Erythroblast (primary cell): ENCODE measurements around the gene TACR2.

Experiments used
- GATA1 ChIP-seq: IDR thresholded peaks from 2 replicates; pipeline ENCODE4 v1.6.1; 2011; ENCODE audit warnings: low read depth, mild to moderate bottlenecking, control low read depth, low read length, moderate library complexity
- POLR2A ChIP-seq: IDR thresholded peaks from 2 replicates; pipeline ENCODE4 v1.6.1; 2011; ENCODE audit warnings: mild to moderate bottlenecking, low read length

DNA sequence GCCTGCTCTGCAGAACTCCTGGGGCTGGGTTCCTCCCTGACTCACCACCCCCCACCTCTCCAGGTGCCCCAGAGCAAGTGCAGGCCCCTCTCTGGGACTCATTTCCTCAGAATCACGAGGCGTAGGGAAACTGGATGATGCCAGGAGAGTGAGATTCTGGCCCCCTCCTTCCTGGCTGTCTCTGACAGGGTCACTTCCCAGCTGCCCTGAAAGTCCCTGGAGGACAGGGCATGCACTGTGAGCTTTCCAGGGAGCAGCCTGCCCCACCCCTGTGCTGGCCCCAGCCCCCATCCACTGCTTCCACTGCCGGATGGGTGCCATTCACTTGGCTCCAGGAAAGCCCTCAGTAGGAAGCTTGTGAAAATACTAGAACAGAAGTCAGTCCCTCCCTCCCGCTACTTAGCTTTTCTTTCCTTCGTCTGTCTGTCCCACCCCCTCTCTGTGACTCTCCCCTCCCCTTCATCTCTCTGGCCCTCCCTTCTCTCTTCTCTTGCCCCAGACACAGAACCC, 10.4 kb downstream of the TACR2 start:
- TF ChIP-seq POLR2A (no peak), GATA1 (no peak)
